HepG2 (cell line): Measurements from ENCODE around the gene FARSB.

Experiments used
- BHLHE40 ChIP-seq: IDR thresholded peaks from 2 replicates; pipeline ENCODE4 v1.6.1; 2011; ENCODE audit warnings: low read length, improper control_type of control experiment
- EP300 ChIP-seq, 3 experiments: sonication (generic) in 1 of 3; formaldehyde crosslinking in 1 of 3; IDR thresholded peaks; 2 replicates each; pipeline versions ENCODE4 v1.5.1 to v1.6.1; 2011 to 2020; ENCODE audit warnings: low read depth in 2 of 3, low read length in 2 of 3, borderline replicate concordance in 1 of 3, improper control_type of control experiment in 1 of 3, mild to moderate bottlenecking in 1 of 3, missing genetic modification reagents in 1 of 3, moderate library complexity in 1 of 3
- GTF2F1 ChIP-seq: fragments of 150-350 bp; IDR thresholded peaks from 2 replicates; pipeline ENCODE4 v1.6.1; 2014; ENCODE audit warnings: low read length
- HNRNPL ChIP-seq: fragments of 200-400 bp; formaldehyde crosslinking; IDR thresholded peaks from 2 replicates; pipeline ENCODE4 v1.6.1; 2017; ENCODE audit warnings: mild to moderate bottlenecking, low read depth, low read length
- NFIC ChIP-seq: IDR thresholded peaks from 2 replicates; pipeline ENCODE4 v1.6.1; 2012; ENCODE audit warnings: mild to moderate bottlenecking, low read length, inconsistent platforms
- POLR2AphosphoS2 ChIP-seq: IDR thresholded peaks from 2 replicates; pipeline ENCODE4 v1.6.1; 2011; ENCODE audit warnings: low read depth, low read length, improper control_type of control experiment
- SSRP1 ChIP-seq: IDR thresholded peaks from 2 replicates; pipeline ENCODE4 v1.6.1; 2016; ENCODE audit warnings: control low read depth
- TCF12 ChIP-seq, 2 experiments: fragments of 450-650 bp in 1 of 2; sonication (generic) in 1 of 2; formaldehyde crosslinking in 1 of 2; IDR thresholded peaks; 2 replicates each; pipeline versions ENCODE4 v1.6.1 to v1.8.0; 2017 to 2022; ENCODE audit warnings: antibody characterized with exemption in 1 of 2, mild to moderate bottlenecking in 1 of 2, missing genetic modification reagents in 1 of 2, moderate library complexity in 1 of 2
- ZNF33A ChIP-seq: sonication (generic); formaldehyde crosslinking; IDR thresholded peaks from 2 replicates; pipeline ENCODE4 v1.5.1; 2020; ENCODE audit warnings: missing genetic modification reagents, mild to moderate bottlenecking, moderate library complexity, borderline replicate concordance

- TF ChIP-seq NFIC (no peak), POLR2AphosphoS2 (no peak), TCF12 (IDR thresholded peaks at IDR 0.05) (no peak), TCF12 (CRISPR knock-in tag; IDR thresholded peaks at IDR 0.05) (no peak), BHLHE40 (no peak), EP300 (IDR thresholded peaks at IDR 0.05; ENCODE audit: low read depth in 2 of 2, low read length in 2 of 2) (no peak), EP300 (CRISPR knock-in tag; IDR thresholded peaks at IDR 0.05; ENCODE audit: borderline replicate concordance) (no peak), ZNF33A (CRISPR knock-in tag) (no peak), HNRNPL (no peak), SSRP1 (CRISPR knock-in tag) (no peak), GTF2F1 (no peak)
Measured at GRCh38 chr2:222535477-222535876, 120.4 kb downstream of the FARSB start.
